T47D (cell line): ENCODE data around the gene KBTBD4.

Source experiments
- DNase-seq, 2 experiments: peaks; one replicate each; pipeline versions ENCODE4 v3.0.0 to v3.0.0-alpha.2; 2011 to 2012; ENCODE audit warnings: low read depth in 1 of 2, low spot score in 1 of 2
- JUND ChIP-seq: IDR thresholded peaks from 2 replicates; pipeline ENCODE4 v1.6.1; 2012; ENCODE audit warnings: low read depth
- in situ Hi-C: cut with HindIII; loops from 2 replicates; pipeline ENCODE4 v1.10.0; 2016; ENCODE audit warnings: low sequenced_read_pairs, low pct_unique_long_range_greater_than_20kb

KBTBD4 gene

GRCh38 chr11:47587039-47587716, 8.4 kb upstream of the KBTBD4 start:
- in situ Hi-C loops = no loop called here
- no peak for DNase-seq
- no peak for TF ChIP-seq JUND

DNA sequence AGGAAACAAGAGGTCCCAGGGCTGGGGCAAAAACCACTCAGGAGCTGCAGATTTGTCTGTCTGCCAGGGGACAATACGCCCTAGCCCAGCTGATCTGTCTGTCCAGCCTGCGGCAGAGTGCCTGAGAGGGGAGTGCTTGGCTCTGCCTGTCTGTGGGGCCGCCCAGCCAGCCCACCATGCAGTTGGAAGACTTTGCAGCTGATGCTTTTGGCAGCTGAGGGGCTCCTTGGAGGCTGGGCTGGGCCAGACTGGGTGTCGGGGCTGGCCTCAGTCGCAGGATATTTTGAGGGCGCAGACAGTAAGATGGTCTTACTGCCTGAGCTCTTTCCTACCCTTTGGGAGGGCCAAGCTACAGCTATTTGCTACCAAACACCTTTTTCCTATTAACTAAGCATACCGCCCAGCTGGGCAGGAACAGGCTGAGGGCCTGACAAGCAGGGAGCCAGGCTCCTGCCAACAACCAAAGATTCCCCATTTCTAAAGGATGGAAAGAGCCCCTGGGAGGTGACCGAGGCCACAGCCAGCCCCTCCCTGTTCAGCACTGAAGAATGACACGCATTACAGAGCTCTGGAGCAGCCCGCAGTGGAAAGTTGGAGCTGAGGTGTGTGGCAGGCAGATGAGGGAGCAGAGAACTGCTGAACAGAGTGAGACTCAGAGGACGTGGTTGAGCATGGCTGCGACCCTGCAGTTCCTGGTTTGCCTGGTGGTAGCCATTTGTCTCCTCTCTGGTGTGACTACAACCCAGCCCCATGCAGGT, 7.5 kb upstream of the KBTBD4 start, which contains the start of gene FAM180B:
FAM180B (plus strand) TSS at position 581 of the 758 bp plus-strand sequence; CDS start at position 672, 91 bp downstream.
- TF ChIP-seq JUND = no peak
- in situ Hi-C loops = no loop called here
- no peak for DNase-seq

- TF ChIP-seq JUND = no peak
- DNase-seq = no peak
- in situ Hi-C loops = no loop called here
These were observed 5.1 kb upstream of the KBTBD4 start for GRCh38 chr11:47583844-47584243.

GRCh38 chr11:47577460-47578041, 1.2 kb downstream of the KBTBD4 start:
- DNase-seq = peak; percentile 76 to 91
- TF ChIP-seq JUND = peak; percentile 90
- in situ Hi-C loops = no loop called here

- in situ Hi-C loops = no loop called here
- no peak for DNase-seq
- no peak for TF ChIP-seq JUND
These were observed 5.4 kb downstream of the KBTBD4 start for GRCh38 chr11:47573321-47573720.

DNA sequence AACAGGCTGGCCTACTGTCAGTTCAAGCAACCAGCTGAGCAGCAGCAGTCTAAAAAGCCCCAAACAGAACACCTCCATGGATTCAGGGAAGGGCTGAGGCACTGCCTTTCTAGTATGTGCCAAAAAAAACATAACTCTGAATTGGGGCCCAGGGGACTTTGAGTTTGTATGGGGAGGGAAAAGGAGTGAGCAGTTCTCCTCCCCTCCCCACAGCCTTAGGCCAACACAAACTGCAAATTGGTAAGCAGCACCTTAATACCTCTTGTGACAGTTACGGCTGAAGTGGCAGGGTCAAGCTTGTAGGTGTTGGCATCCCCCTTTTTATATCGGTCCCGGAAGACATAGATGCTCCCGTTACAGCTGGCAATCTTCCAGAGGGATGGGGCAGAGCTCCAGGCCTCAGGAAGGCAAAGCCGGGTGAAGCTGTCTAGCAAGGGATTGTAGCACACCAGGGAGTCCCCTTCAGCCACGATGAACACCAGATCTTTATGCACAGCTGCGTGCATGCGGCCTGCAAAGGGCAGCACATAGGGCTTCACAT, 6.0 kb downstream of the KBTBD4 start:
- in situ Hi-C loops = no loop called here
- 0 out of 2 replicates have a peak, but pooled peaks have one; percentile 7 for TF ChIP-seq JUND
- DNase-seq = peak in 1 of 2 experiments; percentile 54

- no peak for TF ChIP-seq JUND
- in situ Hi-C loops = no loop called here
- DNase-seq = no peak
These were observed 6.9 kb downstream of the KBTBD4 start for GRCh38 chr11:47571895-47572294.

DNA sequence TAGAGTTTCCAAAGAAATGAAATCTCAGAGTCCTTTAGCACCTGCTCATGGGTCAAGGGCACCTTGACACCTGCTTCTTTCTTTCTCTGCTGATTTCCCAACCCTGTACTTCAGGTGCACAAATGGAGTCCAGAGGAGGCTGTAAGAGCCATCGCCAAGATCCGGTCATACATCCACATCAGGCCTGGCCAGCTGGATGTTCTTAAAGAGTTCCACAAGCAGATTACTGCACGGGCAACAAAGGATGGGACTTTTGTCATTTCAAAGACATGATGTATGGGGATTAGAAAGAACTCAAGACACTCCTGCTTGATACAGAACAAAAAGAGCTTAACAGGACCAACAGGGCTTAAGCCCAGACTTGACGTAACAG, 7.4 kb downstream of the KBTBD4 start:
- in situ Hi-C loops = no loop called here
- TF ChIP-seq JUND = no peak
- DNase-seq = no peak

- no peak for DNase-seq
- in situ Hi-C loops = no loop called here
- no peak for TF ChIP-seq JUND
These were observed 8.0 kb downstream of the KBTBD4 start for GRCh38 chr11:47570651-47571356.

DNA sequence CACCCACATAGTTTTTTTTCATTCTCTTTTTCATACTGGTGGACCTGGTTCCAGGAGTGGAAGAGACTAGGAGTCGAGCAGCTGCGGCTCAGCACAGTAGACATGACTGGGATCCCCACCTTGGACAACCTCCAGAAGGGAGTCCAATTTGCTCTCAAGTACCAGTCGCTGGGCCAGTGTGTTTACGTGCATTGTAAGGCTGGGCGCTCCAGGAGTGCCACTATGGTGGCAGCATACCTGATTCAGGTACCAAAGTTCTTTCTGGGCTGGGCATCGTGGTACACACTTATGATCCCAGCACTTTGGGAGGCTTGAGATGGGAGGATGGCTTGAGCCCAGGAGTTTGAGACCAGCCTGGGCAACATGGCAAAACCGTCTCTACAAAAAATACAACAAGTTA, 9.1 kb downstream of the KBTBD4 start:
- in situ Hi-C loops = no loop called here
- DNase-seq = no peak
- TF ChIP-seq JUND = no peak

GRCh38 chr11:47566149-47566698, 12.5 kb downstream of the KBTBD4 start:
- peak in 1 of 2 experiments; percentile 56 for DNase-seq
- in situ Hi-C loops = no loop called here
- no peak for TF ChIP-seq JUND

DNA sequence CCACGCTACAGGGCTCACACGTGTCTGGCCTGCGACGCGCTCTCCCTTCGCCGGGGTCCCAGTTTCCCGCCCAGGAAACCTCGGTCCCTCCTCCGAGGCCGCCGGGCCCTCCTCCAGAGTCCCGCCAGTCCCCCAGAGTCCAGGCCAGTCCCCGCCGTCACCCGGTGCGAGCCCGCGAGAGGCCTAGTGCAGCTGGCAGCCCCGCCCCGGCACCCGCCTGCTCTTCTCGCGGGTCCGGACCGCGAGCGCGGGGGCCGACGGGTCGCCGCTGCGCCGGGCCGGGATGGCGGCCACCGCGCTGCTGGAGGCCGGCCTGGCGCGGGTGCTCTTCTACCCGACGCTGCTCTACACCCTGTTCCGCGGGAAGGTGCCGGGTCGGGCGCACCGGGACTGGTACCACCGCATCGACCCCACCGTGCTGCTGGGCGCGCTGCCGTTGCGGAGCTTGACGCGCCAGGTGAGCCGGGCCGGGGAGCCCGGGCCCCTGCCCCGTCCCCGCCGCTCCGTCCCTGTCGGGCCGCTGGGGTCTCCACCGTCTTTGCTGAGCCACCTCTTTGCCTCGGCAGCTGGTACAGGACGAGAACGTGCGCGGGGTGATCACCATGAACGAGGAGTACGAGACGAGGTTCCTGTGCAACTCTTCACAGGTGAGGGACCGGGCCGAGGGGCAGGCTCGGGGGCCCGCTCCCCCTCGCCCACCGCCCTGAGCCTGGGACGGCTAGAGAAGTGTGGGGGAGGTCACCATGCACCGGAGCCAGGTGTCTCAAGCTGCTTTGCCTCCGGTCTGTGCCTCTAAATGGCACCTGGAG, 13.2 kb downstream of the KBTBD4 start, which contains the start of gene PTPMT1:
PTPMT1 (plus strand) TSS at position 260 of the 809 bp plus-strand sequence; CDS start at position 284, 24 bp downstream.
- DNase-seq = peak in 1 of 2 experiments; percentile 89
- in situ Hi-C loops = no loop called here
- no peak for TF ChIP-seq JUND
